Measurements from ENCODE around the gene SORCS1. TPM values are rescaled to one million over a fixed set of nuclear protein-coding genes. Genes with fewer than 3 reads are reported as not detected.

SORCS1 gene
- total RNA-seq, 1 experiment from 2014 or later, result 1.7 TPM

DNA sequence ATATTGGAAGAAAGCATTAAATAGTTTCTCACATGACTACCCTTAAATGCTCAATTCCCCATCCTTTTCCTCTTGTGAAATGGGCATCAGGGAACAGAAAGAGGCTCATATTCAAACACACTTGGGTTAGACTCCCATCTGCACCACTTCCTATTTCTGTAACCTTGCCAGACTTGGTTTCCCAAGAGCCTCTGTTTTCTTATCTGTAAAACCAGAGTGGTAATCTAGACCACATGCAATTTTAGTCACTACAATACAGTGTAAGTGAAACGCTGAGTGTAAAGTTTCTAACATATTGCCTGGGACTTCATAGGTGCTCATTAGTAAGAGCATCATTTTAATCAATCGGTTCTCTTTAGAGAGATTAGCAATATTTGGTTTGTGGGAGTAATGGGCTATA is 136.3 kb downstream of the SORCS1 start:
- Histone ChIP-seq H3K4me2 (ENCODE audit: insufficient read depth, insufficient read length, low read length) (no peak overlapping the region), H3K23ac (ENCODE audit: insufficient read length, low read depth, low read length) (no peak overlapping the region), H2BK12ac (ENCODE audit: insufficient read length, low read depth, low read length) (no peak overlapping the region), H3K14ac (ENCODE audit: insufficient read depth, low read length) (no peak overlapping the region), H3T11ph (ENCODE audit: low read length) (no peak overlapping the region), H2AK5ac (ENCODE audit: insufficient read length, low read length) (no peak overlapping the region), H3K9me3 (ENCODE audit: control insufficient read depth, low read depth, low read length) (no peaks in the 10 kb centered on the region), H2BK120ac (ENCODE audit: low read depth, low read length, poor library complexity, severe bottlenecking) (no peak overlapping the region), H4K91ac (ENCODE audit: insufficient read length, low read depth, low read length) (no peak overlapping the region), H4K8ac (replicated peaks; ENCODE audit: insufficient read length, low read depth, low read length) (no peak overlapping the region), H3K56ac (ENCODE audit: insufficient read length, low read depth, low read length) (no peak overlapping the region), H3K27ac (ENCODE audit: insufficient read length, low read depth, low read length) (no peak overlapping the region), H3K79me2 (ENCODE audit: insufficient read depth, low read length) (no peaks in the 10 kb centered on the region), H2BK5ac (ENCODE audit: insufficient read length, low read length) (no peak overlapping the region), H3K27me3 (ENCODE audit: insufficient read depth, low read length) (no peaks in the 10 kb centered on the region), H3K23me2 (ENCODE audit: insufficient read length, low read depth, low read length, poor library complexity, severe bottlenecking) (no peaks in the 10 kb centered on the region), H3K9ac (ENCODE audit: extremely low read depth, insufficient read length, low read length) (no peak overlapping the region), H2BK15ac (ENCODE audit: low read depth, low read length) (no peak overlapping the region), H3K18ac (ENCODE audit: insufficient read length, low read depth, low read length) (no peak overlapping the region), H4K5ac (ENCODE audit: insufficient read length, low read depth, low read length) (no peak overlapping the region), H4K20me1 (ENCODE audit: control insufficient read depth, insufficient read depth, insufficient read length) (no peaks in the 10 kb centered on the region), H3K4ac (ENCODE audit: low read depth, low read length) (no peak overlapping the region), H2BK20ac (ENCODE audit: low read depth, low read length, poor library complexity, severe bottlenecking) (no peak overlapping the region), H3K4me1 (ENCODE audit: insufficient read depth, low read length) (peaks cover 3% of the 10 kb centered on the region; the same call in 1 of the 2 replicates), H3K79me1 (ENCODE audit: insufficient read depth, low read depth, low read length, poor library complexity, severe bottlenecking) (no peaks in the 10 kb centered on the region), H2AFZ (ENCODE audit: low read length) (no peak overlapping the region)
- TF ChIP-seq, protein P1, sequence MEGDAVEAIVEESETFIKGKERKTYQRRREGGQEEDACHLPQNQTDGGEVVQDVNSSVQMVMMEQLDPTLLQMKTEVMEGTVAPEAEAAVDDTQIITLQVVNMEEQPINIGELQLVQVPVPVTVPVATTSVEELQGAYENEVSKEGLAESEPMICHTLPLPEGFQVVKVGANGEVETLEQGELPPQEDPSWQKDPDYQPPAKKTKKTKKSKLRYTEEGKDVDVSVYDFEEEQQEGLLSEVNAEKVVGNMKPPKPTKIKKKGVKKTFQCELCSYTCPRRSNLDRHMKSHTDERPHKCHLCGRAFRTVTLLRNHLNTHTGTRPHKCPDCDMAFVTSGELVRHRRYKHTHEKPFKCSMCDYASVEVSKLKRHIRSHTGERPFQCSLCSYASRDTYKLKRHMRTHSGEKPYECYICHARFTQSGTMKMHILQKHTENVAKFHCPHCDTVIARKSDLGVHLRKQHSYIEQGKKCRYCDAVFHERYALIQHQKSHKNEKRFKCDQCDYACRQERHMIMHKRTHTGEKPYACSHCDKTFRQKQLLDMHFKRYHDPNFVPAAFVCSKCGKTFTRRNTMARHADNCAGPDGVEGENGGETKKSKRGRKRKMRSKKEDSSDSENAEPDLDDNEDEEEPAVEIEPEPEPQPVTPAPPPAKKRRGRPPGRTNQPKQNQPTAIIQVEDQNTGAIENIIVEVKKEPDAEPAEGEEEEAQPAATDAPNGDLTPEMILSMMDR (conservative IDR thresholded peaks at IDR 0.05), result no peak
- no peak for DNase-seq
- Mint-ChIP-seq H3K4me3 (no peak overlapping the region), H3K9me3 (no peaks in the 10 kb centered on the region), H3K27ac (no peak overlapping the region), H3K4me1 (peaks cover 17 to 32% of the 10 kb centered on the region in 2 experiments), H3K36me3 (ENCODE audit: insufficient read depth in 1 of 3, low read depth in 3 of 3) (no peaks in the 10 kb centered on the region), H3K27me3 (ENCODE audit: low read depth) (no peaks in the 10 kb centered on the region)
- no CpG with 5 or more reads among the region's 2 CpGs for WGBS (ENCODE audit: extremely low coverage, insufficient read length, low lambda C conversion rate)

Data from H9 (cell line).